ENCODE data around the gene ELMO3.

ELMO3 gene

DNA sequence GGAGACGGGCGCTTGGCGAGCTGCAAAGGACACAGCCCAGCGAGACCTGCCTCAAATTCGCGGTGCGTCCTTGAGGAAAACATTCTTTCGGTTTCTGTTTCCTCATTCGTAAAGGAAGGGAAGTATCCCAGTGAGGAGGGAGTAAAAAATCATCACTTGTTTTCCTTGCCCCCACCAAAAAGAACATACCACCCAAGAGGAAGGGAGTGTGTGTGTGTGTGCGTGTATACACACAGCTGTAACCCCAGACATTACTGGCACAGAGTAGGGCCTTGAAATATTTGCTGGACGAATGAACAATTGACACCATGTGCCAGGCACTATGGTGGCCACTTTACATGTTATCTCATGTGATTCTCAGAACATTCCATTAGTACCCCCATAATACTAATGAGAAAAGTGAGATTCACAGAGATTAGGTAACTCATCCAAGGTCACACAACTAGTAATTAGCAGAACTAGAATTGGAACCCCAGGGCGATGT, 13.2 kb upstream of the ELMO3 start:
- TF ChIP-seq, protein P1, sequence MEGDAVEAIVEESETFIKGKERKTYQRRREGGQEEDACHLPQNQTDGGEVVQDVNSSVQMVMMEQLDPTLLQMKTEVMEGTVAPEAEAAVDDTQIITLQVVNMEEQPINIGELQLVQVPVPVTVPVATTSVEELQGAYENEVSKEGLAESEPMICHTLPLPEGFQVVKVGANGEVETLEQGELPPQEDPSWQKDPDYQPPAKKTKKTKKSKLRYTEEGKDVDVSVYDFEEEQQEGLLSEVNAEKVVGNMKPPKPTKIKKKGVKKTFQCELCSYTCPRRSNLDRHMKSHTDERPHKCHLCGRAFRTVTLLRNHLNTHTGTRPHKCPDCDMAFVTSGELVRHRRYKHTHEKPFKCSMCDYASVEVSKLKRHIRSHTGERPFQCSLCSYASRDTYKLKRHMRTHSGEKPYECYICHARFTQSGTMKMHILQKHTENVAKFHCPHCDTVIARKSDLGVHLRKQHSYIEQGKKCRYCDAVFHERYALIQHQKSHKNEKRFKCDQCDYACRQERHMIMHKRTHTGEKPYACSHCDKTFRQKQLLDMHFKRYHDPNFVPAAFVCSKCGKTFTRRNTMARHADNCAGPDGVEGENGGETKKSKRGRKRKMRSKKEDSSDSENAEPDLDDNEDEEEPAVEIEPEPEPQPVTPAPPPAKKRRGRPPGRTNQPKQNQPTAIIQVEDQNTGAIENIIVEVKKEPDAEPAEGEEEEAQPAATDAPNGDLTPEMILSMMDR (IDR thresholded peaks at IDR 0.05; ENCODE audit: low read depth, low read length) = no peak
- no peak for DNase-seq (ENCODE audit: extremely low read depth, low read depth)

DNA sequence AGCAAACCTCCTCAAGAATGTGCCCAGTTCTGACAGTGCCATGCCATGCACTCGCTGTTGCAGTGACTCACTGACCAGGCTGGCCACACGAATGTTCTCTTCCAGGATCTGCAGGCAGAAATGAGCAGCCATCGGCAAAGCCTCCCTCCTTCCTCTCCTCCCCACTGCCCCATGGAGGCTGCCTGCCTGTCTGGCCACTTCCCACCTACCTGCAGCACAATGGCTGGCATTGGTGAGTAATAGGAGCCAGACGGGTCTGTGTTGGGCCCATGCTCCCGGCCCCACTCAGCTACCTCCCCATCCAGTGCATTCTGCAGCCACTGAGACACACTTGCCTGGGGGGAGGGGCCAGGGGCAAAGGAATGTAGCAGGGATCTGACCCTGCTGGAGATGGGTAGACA, 12.4 kb upstream of the ELMO3 start:
- DNase-seq (ENCODE audit: extremely low read depth, low read depth) = no peak
- TF ChIP-seq, protein P1 (IDR thresholded peaks at IDR 0.05; ENCODE audit: low read depth, low read length) = no peak

DNA sequence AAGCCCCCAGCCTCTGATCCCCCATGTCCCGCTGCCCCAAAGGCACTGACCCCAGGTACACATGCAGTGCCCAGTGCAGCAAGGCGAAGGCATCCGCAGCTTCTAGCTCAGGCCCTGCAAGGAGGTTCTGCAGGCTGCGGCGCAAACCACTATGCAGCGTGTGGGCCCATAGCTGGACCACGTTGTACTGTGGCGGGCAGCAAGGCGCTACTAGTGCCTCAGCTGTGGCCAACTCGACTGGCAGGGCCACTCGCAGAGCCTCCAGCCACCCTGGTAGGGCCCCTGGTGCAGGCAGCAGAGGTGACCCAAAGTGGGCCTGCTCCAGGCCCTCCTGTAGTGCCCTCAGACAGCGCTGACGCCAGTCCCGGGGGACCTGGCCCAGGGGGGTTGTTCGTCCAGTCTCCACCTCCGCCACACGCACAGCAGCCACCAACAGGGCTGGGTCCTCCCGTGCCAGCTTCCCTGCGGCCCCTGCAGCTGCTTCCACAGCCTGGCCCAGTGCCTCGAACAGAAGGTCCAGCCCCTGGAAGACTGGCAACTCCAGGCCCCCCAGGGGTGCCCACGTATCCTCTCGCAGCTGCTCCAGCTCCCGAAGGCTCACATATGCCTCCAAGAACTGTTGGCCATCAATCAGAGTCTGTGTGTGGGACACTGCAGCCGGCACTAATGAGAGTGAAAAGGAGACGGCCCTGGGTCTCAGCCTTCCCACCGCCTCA, 11.6 kb upstream of the ELMO3 start:
- TF ChIP-seq, protein P1 (IDR thresholded peaks at IDR 0.05; ENCODE audit: low read depth, low read length) = no peak
- DNase-seq (ENCODE audit: extremely low read depth, low read depth) = no peak

DNA sequence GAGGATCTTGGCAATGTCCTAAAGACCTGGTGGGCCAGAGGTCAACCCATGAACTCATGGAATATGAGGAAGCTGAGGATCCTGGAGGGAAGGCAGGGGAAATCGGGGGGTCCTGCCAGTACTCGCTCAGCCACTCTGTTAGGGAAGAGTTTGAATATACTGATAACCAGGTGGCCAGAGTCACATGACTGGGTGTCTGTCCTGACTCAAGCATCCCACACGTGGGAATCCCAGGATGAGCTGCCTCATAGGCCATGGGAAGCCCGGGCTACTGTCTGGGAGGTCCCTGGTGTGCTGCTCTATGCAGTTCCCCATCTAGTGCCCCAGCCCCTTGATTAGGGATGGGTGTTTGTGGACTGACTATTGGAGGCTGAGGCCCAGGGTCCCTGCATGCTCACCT, 10.6 kb upstream of the ELMO3 start:
- no peak for DNase-seq (ENCODE audit: extremely low read depth, low read depth)
- TF ChIP-seq, protein P1 (IDR thresholded peaks at IDR 0.05; ENCODE audit: low read depth, low read length) = no peak

DNA sequence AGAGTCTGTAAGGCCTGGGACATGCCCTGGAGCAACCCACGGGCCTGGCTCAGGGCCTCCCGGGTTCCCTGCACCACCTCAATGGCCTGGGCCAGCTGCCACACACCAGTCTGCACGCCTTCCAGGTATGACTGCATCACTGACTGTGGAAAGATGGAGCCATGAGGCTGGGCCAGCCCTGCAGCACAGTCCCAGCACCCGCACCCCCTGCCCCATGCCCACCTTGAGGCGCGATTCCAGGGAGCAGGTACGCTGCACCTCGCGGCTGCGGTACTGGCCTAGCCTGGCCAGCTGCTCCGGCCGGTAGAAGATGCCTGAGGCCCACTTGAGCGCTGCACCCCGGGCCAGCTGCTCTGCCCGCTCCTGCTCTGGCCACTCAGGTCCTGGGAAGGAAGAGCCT, 10.1 kb upstream of the ELMO3 start:
- no peak for DNase-seq (ENCODE audit: extremely low read depth, low read depth)
- TF ChIP-seq, protein P1 (IDR thresholded peaks at IDR 0.05; ENCODE audit: low read depth, low read length) = no peak

DNA sequence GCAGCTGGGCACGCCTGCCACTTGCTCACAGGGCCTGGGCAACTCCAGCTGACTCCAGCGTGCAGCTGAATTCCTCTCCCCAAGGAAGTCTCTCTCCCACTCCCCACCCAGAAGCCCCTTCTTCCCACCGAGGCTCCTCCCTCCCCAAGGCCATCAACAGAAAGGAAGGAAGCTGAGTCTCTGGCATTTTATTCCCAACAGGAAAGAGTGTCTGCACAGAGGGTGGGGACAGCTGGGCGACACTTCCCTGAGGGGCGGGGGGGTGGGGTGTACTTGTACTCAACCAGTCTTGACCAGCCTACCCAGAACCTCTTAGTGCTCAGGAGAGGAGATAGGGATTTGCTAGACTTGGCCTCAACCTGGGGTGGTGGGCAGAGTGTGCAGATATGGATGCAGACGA, 8.9 kb upstream of the ELMO3 start, which contains the start of gene EXOC3L1:
Gene EXOC3L1, minus strand, starts transcription at position 96 of the 400 bp plus-strand sequence. CDS start 460 bp downstream, outside the sequence.
- TF ChIP-seq, protein P1 (IDR thresholded peaks at IDR 0.05; ENCODE audit: low read depth, low read length) = no peak
- DNase-seq (ENCODE audit: extremely low read depth, low read depth) = no peak

All from AG09319 (cell line).